ENCODE measurements around the gene UGT3A1.

DNA sequence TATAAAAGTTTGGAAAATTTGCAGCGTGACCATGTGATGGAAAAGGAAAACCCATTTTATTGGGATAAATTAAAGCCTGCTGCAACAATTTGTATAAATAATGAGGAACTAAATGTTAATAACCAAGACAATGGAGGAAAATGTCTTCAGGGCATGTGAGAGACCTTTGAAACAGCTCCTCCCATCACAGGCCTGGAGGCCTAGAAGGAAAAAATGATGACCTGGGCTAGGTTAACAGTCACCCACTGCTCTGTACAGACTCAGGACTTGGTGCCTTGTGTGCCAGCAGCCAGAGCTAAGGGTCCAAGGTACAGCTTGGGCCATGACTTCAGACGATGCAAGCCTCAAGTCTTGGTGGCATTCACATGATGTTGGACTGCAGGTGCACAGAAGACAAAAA is 22.0 kb upstream of the UGT3A1 start:
- TF ChIP-seq, protein P1, sequence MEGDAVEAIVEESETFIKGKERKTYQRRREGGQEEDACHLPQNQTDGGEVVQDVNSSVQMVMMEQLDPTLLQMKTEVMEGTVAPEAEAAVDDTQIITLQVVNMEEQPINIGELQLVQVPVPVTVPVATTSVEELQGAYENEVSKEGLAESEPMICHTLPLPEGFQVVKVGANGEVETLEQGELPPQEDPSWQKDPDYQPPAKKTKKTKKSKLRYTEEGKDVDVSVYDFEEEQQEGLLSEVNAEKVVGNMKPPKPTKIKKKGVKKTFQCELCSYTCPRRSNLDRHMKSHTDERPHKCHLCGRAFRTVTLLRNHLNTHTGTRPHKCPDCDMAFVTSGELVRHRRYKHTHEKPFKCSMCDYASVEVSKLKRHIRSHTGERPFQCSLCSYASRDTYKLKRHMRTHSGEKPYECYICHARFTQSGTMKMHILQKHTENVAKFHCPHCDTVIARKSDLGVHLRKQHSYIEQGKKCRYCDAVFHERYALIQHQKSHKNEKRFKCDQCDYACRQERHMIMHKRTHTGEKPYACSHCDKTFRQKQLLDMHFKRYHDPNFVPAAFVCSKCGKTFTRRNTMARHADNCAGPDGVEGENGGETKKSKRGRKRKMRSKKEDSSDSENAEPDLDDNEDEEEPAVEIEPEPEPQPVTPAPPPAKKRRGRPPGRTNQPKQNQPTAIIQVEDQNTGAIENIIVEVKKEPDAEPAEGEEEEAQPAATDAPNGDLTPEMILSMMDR (IDR thresholded peaks at IDR 0.05), result no peak
- TF ChIP-seq POLR2A (IDR thresholded peaks at IDR 0.05), result no peak

Measured in Peyer's patch (tissue), 4 donors.